H1 (cell line): ENCODE measurements around the gene DTNB. TPM values are rescaled to one million over a fixed set of nuclear protein-coding genes. Genes with fewer than 3 reads are reported as not detected.

Experiments
- CEBPB ChIP-seq: IDR thresholded peaks from 2 replicates; pipeline ENCODE4 v1.6.1; 2012; ENCODE audit warnings: low read depth, low read length
- CHD2 ChIP-seq: IDR thresholded peaks from 2 replicates; pipeline ENCODE4 v1.6.1; 2012; ENCODE audit warnings: low read length, improper control_type of control experiment
- E2F6 ChIP-seq: IDR thresholded peaks from 2 replicates; pipeline ENCODE4 v1.6.1; 2012; ENCODE audit warnings: inconsistent platforms
- KDM4A ChIP-seq: IDR thresholded peaks from one replicate; pipeline ENCODE4 v1.7.1; 2012; ENCODE audit warnings: low read depth, mild to moderate bottlenecking, moderate library complexity, low read length, inconsistent platforms; ENCODE audit not compliant: severe bottlenecking
- RNF2 ChIP-seq: fragments of 200-900, 300-1000 bp; sonication (generic); IDR thresholded peaks from 2 replicates; pipeline ENCODE4 v1.7.1; 2016; ENCODE audit warnings: borderline replicate concordance, low read depth, mild to moderate bottlenecking, antibody characterized with exemption, low read length; ENCODE audit not compliant: poor library complexity, severe bottlenecking; ENCODE audit errors: missing control alignments
- SIRT6 ChIP-seq: IDR thresholded peaks from one replicate; pipeline ENCODE4 v1.7.1; 2012; ENCODE audit warnings: low read length, inconsistent platforms
- USF2 ChIP-seq: IDR thresholded peaks from 2 replicates; pipeline ENCODE4 v1.6.1; 2011; ENCODE audit warnings: low read length, improper control_type of control experiment
- polyA plus RNA-seq, 7 experiments: library from polyadenylated mRNA; depleted of rRNA in 3 of 7; stranded (reverse) in 5 of 7; unstranded in 2 of 7; fragments of >200 nt in 5 of 7; fragments of 200-250 nt in 2 of 7; gene quantifications; 1 replicate in 5 of 7; 2 replicates in 1 of 7; 4 replicates in 1 of 7; pipeline versions ENCODE4 v1.2.1 to v1.2.3, GENCODE V29; 2011 to 2013; ENCODE audit warnings: missing spikeins in 2 of 7, mixed read lengths in 2 of 7
- total RNA-seq: library from RNA; stranded (reverse); fragmentation: NEBNext Ultra II Directional; extraction: Animal tissue kit (Norgen Biotek cat#: 25700); gene quantifications from 2 replicates; pipeline ENCODE4 v1.2.1, GENCODE V29; 2021

The DTNB gene
- total and polyA plus RNA-seq, 2 of the 8 experiments (the other 6 are each of a cell fraction or from before 2014, with no cell fraction given), result 39.6 to 49.5 TPM

GRCh38 chr2:25701801-25702200 lies 28.4 kb upstream of the DTNB start (continued):
- TF ChIP-seq USF2, result no peak
- TF ChIP-seq CEBPB, result no peak
- TF ChIP-seq CHD2, result no peak
- no peak for TF ChIP-seq RNF2
- no peak for TF ChIP-seq KDM4A
- no peak for TF ChIP-seq SIRT6
- no peak for TF ChIP-seq E2F6
